HTR-8/SVneo (cell line): Measurements from ENCODE around the gene BEND6.

Source experiments
- DNase-seq: peaks from one replicate; pipeline ENCODE4 v3.0.0; 2011; ENCODE audit warnings: low spot score, mixed read lengths; ENCODE audit not compliant: insufficient read length
- FAIRE-seq: peaks from 2 replicates; lab custom pipeline; 2011; peaks lifted over from hg19 to GRCh38; lab: Jason Lieb, UNC

The BEND6 gene

DNA sequence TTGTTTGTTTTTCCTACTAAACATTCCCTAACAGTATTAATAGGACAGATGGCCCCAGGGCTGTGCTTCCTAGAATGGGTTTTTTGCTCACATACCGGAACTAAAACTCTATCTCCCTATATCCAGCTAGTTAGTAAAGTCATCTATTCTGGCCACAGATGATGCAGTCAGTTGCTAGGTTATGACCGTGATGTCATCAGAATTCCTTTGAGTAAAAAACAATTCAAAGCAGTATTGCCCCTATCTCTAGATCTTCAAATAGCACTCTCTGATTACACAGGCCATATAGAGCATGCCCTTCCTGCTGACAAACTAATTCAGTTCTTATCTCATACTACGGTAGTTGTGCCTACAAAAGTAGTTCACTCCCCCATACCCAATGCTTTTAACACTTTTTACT is 117.2 kb downstream of the BEND6 start:
- DNase-seq (no peak), FAIRE-seq (peak; percentile 69)

DNA sequence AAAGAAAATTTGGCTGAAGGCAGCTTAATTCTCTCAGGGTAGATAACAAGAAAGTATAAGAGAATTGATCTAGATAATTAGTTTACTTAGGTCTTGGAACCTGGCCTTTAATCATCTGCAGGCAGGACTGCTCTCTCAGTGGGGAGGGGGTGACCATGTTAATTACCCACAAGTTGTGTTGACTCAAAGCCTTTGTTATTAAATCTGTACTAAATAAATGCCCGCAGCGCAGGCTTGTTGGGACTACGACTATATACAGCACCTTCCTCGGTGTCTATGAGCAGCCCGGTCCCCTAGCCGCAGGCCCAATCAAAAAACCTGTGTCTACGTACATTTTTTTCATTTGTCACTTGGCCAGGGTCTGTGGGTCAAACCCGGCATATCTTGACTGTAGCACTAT is 119.5 kb downstream of the BEND6 start:
- DNase-seq (no peak), FAIRE-seq (no peak)

- no peak for DNase-seq
- peak; percentile 42 for FAIRE-seq
Observed at GRCh38 chr6:57075092-57075491, 120.2 kb downstream of the BEND6 start.
